Chondrocyte (in vitro differentiated cells): ENCODE measurements around the gene RALY. TPM values are rescaled to one million over a fixed set of nuclear protein-coding genes. Genes with fewer than 3 reads are reported as not detected.
"Not testable (repeated sequence)": the region's sequence is repeated elsewhere in the genome, so short reads cannot be mapped to it uniquely, and the experiment has no call there.

Source experiments
- DNase-seq: peaks from one replicate; pipeline ENCODE4 v3.0.0; 2021; ENCODE audit warnings: mixed read lengths, low spot score
- H3K27ac Mint-ChIP-seq: one replicate; pipeline ENCODE4 v1.8.0; 2021; ENCODE audit warnings: mild to moderate bottlenecking, moderate library complexity, mixed read lengths; ENCODE audit not compliant: unreplicated experiment
- H3K27me3 Mint-ChIP-seq: 2 replicates; pipeline ENCODE4 v1.8.0; 2021; ENCODE audit warnings: low read depth, mixed read lengths
- H3K36me3 Mint-ChIP-seq: 2 replicates; pipeline ENCODE4 v1.8.0; 2021; ENCODE audit warnings: low read depth, mixed read lengths
- H3K4me1 Mint-ChIP-seq: 2 replicates; pipeline ENCODE4 v1.8.0; 2021; ENCODE audit warnings: low read depth, mild to moderate bottlenecking, mixed read lengths
- H3K4me3 Mint-ChIP-seq: one replicate; pipeline ENCODE4 v1.8.0; 2021; ENCODE audit warnings: mild to moderate bottlenecking, moderate library complexity, mixed read lengths; ENCODE audit not compliant: unreplicated experiment
- H3K9me3 Mint-ChIP-seq: 2 replicates; pipeline ENCODE4 v1.8.0; 2021; ENCODE audit warnings: low read depth, mixed read lengths
- total RNA-seq: library from RNA; stranded (reverse); gene quantifications from 3 replicates; pipeline ENCODE4 v1.2.1, GENCODE V29; 2021
- TF ChIP-seq, protein P1 (sequence below): fragments of 200-600 bp; sonication (generic); IDR thresholded peaks from 2 replicates; pipeline ENCODE4 v1.5.0; 2021; ENCODE audit warnings: antibody characterized with exemption, mild to moderate bottlenecking, moderate library complexity

RALY gene
- total RNA-seq, 1 donor from 2014 or later = 169 TPM

DNA sequence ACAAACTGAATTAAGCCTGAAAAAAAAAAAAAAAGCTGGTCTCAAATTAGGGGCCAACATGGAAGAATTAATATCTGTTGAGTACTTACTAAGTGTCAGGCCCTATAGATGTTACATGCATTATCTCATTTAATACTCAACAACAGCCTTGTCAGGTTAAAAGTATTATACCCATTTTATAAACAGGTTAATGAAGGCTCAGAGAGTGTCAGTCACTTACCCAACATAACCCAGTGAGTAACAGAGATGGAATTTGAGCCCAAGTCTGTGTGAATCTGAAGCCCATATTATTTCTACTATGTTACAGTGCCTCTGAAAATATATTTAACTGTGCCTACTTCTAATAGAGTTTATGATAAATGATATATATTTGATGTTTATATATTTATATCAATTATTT, 129.6 kb downstream of the RALY start:
- H3K36me3 Mint-ChIP-seq = no peaks in the 10 kb centered on the region
- no peak overlapping the region for H3K27ac Mint-ChIP-seq
- no peaks in the 10 kb centered on the region for H3K4me1 Mint-ChIP-seq
- TF ChIP-seq, protein P1, sequence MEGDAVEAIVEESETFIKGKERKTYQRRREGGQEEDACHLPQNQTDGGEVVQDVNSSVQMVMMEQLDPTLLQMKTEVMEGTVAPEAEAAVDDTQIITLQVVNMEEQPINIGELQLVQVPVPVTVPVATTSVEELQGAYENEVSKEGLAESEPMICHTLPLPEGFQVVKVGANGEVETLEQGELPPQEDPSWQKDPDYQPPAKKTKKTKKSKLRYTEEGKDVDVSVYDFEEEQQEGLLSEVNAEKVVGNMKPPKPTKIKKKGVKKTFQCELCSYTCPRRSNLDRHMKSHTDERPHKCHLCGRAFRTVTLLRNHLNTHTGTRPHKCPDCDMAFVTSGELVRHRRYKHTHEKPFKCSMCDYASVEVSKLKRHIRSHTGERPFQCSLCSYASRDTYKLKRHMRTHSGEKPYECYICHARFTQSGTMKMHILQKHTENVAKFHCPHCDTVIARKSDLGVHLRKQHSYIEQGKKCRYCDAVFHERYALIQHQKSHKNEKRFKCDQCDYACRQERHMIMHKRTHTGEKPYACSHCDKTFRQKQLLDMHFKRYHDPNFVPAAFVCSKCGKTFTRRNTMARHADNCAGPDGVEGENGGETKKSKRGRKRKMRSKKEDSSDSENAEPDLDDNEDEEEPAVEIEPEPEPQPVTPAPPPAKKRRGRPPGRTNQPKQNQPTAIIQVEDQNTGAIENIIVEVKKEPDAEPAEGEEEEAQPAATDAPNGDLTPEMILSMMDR = no peak
- H3K4me3 Mint-ChIP-seq = no peak overlapping the region
- H3K9me3 Mint-ChIP-seq = no peaks in the 10 kb centered on the region
- peaks cover 18% of the 10 kb centered on the region for H3K27me3 Mint-ChIP-seq
- no peak for DNase-seq

DNA sequence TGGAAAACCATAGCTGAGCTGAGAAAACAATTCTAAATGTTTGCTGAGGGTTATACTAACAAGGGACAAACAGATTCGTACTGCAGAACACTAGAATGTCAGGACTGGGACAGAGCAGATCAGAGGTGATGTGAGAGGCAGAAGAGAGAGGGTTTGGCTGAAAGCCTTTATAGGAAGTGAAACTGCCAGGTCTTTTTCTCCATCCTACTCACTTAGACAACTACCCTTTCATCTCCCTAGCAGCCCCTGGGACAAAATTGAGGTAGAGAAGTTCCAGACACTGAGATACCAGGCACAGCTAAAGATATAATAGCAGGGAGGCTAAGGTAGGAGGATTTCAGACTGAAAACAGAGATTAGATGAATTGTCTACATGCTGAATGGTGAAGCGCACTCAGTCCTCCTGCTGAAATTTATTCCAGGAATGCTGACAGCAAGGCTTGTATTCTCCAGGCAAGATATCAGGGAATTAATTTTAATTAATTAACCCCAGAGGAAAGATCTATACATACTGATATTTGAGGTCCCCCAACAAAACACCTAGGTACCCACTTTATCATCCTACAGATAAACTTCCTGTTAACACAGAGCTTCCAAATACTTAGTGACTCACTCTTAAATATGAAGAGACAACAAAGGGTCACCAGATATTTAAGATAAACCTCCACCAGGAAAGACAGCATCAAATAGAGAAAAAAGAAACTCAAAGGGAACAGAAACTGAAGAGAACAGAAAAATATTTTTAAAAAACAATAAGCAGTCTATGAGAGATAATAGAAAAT, 130.9 kb downstream of the RALY start:
- Mint-ChIP-seq H3K36me3 (no peaks in the 10 kb centered on the region), H3K27me3 (peaks cover 15% of the 10 kb centered on the region)

DNA sequence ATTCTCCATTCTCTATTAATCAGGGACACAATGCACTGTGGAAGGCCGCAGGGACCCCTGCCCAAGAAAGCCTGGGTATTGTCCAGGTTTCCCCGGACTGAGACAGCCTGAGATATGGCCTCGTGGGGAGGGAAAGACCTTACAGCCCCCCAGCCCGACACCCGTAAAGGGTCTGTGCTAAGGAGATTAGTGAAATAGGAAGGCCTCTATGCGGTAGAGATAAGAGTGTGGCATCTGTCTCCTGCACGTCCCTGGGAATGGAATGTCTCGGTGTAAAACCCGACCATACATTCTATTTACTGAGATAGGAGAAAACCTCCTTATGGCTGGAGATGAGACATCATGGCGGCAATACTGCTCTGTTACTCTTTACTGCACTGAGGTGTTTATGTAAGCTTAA, 134.1 kb downstream of the RALY start:
- DNase-seq = no peak
- H3K9me3 Mint-ChIP-seq = no peaks in the 10 kb centered on the region
- H3K4me3 Mint-ChIP-seq = no peak overlapping the region
- no peak overlapping the region for H3K27ac Mint-ChIP-seq
- TF ChIP-seq, protein P1 = no peak
- H3K27me3 Mint-ChIP-seq = peaks cover 16% of the 10 kb centered on the region
- peaks cover 14% of the 10 kb centered on the region for H3K4me1 Mint-ChIP-seq
- no peaks in the 10 kb centered on the region for H3K36me3 Mint-ChIP-seq

More for the DNA sequence above, 130.9 kb downstream of the RALY start:
- H3K27ac Mint-ChIP-seq = no peak overlapping the region
- H3K9me3 Mint-ChIP-seq = no peaks in the 10 kb centered on the region
- DNase-seq = no peak
- peaks cover 4% of the 10 kb centered on the region for H3K4me1 Mint-ChIP-seq
- H3K4me3 Mint-ChIP-seq = no peak overlapping the region
- TF ChIP-seq, protein P1 = no peak

DNA sequence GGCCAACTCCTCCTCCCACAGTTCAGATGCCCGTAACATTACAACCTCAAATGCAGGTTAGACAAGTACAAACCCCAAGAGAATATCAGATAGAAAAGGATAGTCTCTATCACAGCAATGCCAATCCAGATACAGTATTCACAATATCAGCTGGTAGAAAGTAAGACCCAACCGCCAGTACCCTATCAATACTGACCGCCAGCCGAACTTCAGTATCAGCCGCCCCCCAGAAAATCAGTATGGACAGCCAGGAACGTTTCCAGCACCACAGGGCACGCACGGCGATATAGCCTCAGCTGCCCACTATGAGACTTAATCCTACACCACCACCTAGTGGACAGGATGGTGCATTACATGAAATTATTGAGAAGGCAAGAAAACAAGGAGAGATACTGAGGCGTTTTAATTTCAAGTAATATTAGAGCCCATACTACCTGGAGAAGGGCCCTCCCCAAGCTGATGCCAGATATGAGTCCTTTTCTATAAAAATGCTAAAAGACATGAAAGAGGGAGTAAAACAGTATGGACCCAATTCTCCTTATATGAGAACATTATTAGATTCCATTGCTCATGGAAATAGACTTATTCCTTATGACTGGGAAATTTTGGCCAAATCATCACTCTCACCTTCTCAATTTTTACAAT, 135.9 kb downstream of the RALY start:
- peak overlapping the region; percentile 59 for H3K4me3 Mint-ChIP-seq
- no peaks in the 10 kb centered on the region for H3K36me3 Mint-ChIP-seq

DNA sequence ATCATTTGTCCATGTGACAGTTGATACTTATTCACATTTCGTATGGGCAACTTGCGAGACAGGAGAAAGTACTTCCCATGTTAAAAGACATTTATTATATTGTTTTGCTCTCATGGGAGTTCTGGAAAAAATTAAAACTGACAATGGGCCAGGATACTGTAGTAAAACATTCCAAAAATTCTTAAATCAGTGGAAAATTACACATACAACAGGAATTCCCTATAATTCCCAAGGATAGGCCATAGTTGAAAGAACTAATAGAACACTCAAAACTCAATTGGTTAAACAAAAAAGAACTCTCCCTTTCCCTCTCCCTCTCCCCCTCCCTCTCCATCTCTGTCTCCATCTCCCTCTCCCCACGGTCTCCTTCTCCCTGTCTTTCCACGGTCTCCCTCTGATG, 137.8 kb downstream of the RALY start:
- H3K27ac Mint-ChIP-seq = peak overlapping the region; percentile 30
- no peak overlapping the region for H3K4me3 Mint-ChIP-seq
- peaks cover 14% of the 10 kb centered on the region for H3K4me1 Mint-ChIP-seq
- peaks cover 18% of the 10 kb centered on the region for H3K27me3 Mint-ChIP-seq
- no peak for DNase-seq
- H3K36me3 Mint-ChIP-seq = no peaks in the 10 kb centered on the region
- TF ChIP-seq, protein P1 = no peak
- H3K9me3 Mint-ChIP-seq = no peaks in the 10 kb centered on the region

More for the DNA sequence above, 135.9 kb downstream of the RALY start:
- Mint-ChIP-seq H3K27me3 (peaks cover 16% of the 10 kb centered on the region), H3K27ac (no peak overlapping the region), H3K4me1 (peaks cover 14% of the 10 kb centered on the region), H3K9me3 (no peaks in the 10 kb centered on the region)
- TF ChIP-seq, protein P1 = peak; percentile 96
- DNase-seq = no peak

- not testable (repeated sequence) for H3K36me3 Mint-ChIP-seq, DNase-seq, H3K27ac Mint-ChIP-seq, H3K4me3 Mint-ChIP-seq, H3K9me3 Mint-ChIP-seq
- Mint-ChIP-seq H3K4me1 (peaks cover 14% of the 10 kb centered on the region), H3K27me3 (peaks cover 18% of the 10 kb centered on the region)
These were observed 138.8 kb downstream of the RALY start for GRCh38 chr20:34132491-34132890.

DNA sequence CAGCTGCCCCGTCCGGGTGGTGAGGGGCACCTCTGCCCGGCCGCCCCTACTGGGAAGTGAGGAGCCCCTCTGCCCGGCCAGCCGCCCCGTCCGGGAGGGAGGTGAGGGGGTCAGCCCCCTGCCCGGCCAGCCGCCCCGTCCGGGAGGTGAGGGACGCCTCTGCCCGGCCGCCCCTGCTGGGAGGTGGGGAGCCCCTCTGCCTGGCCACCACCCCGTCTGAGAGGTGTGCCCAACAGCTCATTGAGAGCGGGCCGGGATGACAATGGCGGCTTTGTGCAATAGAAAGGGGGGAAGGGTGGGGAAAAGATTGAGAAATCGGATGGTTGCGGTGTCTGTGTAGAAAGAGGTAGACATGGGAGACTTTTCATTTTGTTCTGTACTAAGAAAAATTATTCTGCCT, 139.2 kb downstream of the RALY start:
- H3K4me3 Mint-ChIP-seq, DNase-seq, H3K36me3 Mint-ChIP-seq, H3K9me3 Mint-ChIP-seq, H3K27ac Mint-ChIP-seq: not testable (repeated sequence)
- Mint-ChIP-seq H3K27me3 (peaks cover 18% of the 10 kb centered on the region), H3K4me1 (peaks cover 14% of the 10 kb centered on the region)

GRCh38 chr20:34133365-34133860, 139.7 kb downstream of the RALY start:
- peaks cover 14% of the 10 kb centered on the region for H3K4me1 Mint-ChIP-seq
- H3K27ac Mint-ChIP-seq, H3K9me3 Mint-ChIP-seq, DNase-seq, H3K4me3 Mint-ChIP-seq, H3K36me3 Mint-ChIP-seq: not testable (repeated sequence)
- peaks cover 13% of the 10 kb centered on the region for H3K27me3 Mint-ChIP-seq
